ENCODE data around the gene DAB1. TPM values are rescaled to one million over a fixed set of nuclear protein-coding genes. Genes with fewer than 3 reads are reported as not detected.
A peak's percentile ranks its signal among the peaks of the same experiment; 100 is the strongest.

The DAB1 gene
- total and polyA plus RNA-seq, 2 of the 8 experiments (the other 6 are each of a cell fraction or from before 2014, with no cell fraction given), result 4.4 to 11.8 TPM

- Histone ChIP-seq H2BK12ac (ENCODE audit: low read depth, low read length) (no peak overlapping the region), H3K9me3 (ENCODE audit: insufficient read depth in 2 of 2, low read depth in 1 of 2, low read length in 1 of 2) (no peaks in the 10 kb centered on the region), H3K27me3 (replicated peaks in 1 of 4; ENCODE audit: control insufficient read depth in 3 of 4, extremely low read depth in 1 of 4, insufficient read depth in 3 of 4, low read length in 3 of 4) (peaks cover 0 to 2% (median 0%) of the 10 kb centered on the region in 4 experiments; a peak in 1 of 7 replicates), H2BK15ac (ENCODE audit: low read length) (no peak overlapping the region), H4K8ac (ENCODE audit: extremely low read depth, insufficient read depth, low read length) (no peak overlapping the region), H2AFZ (ENCODE audit: low read length) (no peak overlapping the region), H2AK5ac (ENCODE audit: low read depth, low read length) (no peak overlapping the region), H3K18ac (ENCODE audit: extremely low read depth, low read length) (no peak overlapping the region), H3K36me3 (ENCODE audit: control insufficient read depth in 2 of 4, insufficient read depth in 4 of 4, low read length in 3 of 4) (no peaks in the 10 kb centered on the region), H3K14ac (ENCODE audit: insufficient read length) (no peak overlapping the region), H4K20me1 (replicated peaks in 1 of 2; ENCODE audit: control insufficient read depth in 1 of 2, insufficient read depth in 2 of 2, low read length in 2 of 2) (no peaks in the 10 kb centered on the region), H3K23ac (ENCODE audit: insufficient read length) (no peak overlapping the region), H3K4ac (replicated peaks; ENCODE audit: insufficient read length, low read depth, low read length) (no peak overlapping the region), H4K91ac (replicated peaks; ENCODE audit: insufficient read length, low read length) (no peak overlapping the region), H3K56ac (replicated peaks; ENCODE audit: insufficient read length, low read depth, low read length) (no peak overlapping the region), H3K79me1 (ENCODE audit: low read depth, low read length) (no peaks in the 10 kb centered on the region), H2BK120ac (replicated peaks; ENCODE audit: low read depth, low read length) (no peak overlapping the region), H3K9ac (replicated peaks in 1 of 4; ENCODE audit: extremely low read depth in 1 of 4, low read depth in 3 of 4, low read length in 3 of 4) (no peak overlapping the region), H3K4me1 (replicated peaks in 1 of 4; ENCODE audit: control insufficient read depth in 3 of 4, insufficient read depth in 4 of 4, low read length in 3 of 4) (peaks cover 0 to 6% (median 3%) of the 10 kb centered on the region in 4 experiments; a peak in 3 of 7 replicates), H3K79me2 (ENCODE audit: control insufficient read depth in 1 of 2, insufficient read depth in 2 of 2, low read length in 2 of 2) (no peaks in the 10 kb centered on the region), H2BK5ac (ENCODE audit: low read depth, low read length) (no peak overlapping the region), H3K4me3 (ENCODE audit: extremely low read depth in 1 of 4, insufficient read depth in 2 of 4, low read depth in 3 of 4, low read length in 4 of 4) (no peak overlapping the region), H3K27ac (ENCODE audit: low read depth, low read length) (no peak overlapping the region), H3K23me2 (ENCODE audit: low read depth, low read length) (no peaks in the 10 kb centered on the region), H2BK20ac (ENCODE audit: low read length) (no peak overlapping the region), H4K5ac (ENCODE audit: insufficient read length, low read depth, low read length) (no peak overlapping the region), H3K4me2 (ENCODE audit: insufficient read depth in 1 of 2, low read depth in 2 of 2, low read length in 2 of 2) (peak overlapping the region; percentile 4 to 31; a peak in 2 of 4 replicates)
- CTCF ChIA-PET (ENCODE audit: partially characterized antibody), result interaction anchor here (0.7 to 1.2 kb wide), 3 partner anchors 26 to 482 kb away, joined by 3 read pairs; no protein-coding TSS in a partner anchor
- POLR2A ChIA-PET (ENCODE audit: partially characterized antibody), result no interaction called here
- FAIRE-seq, result no peak
- WGBS, 2 experiments (ENCODE audit: extremely low coverage in 1 of 2, insufficient coverage in 1 of 2, insufficient read length in 1 of 2, insufficient replicate concordance in 2 of 2, low coverage in 1 of 2, low lambda C conversion rate in 2 of 2, missing lambda C conversion rate in 1 of 2), result 49% methylated on average over 3 of the region's 3 CpGs; no CpG with 5 or more reads in 1 of the 2 experiments
- peak in 1 of 2 experiments; percentile 34 for DNase-seq (ENCODE audit: low read depth in 1 of 2, low spot score in 2 of 2)
- TF ChIP-seq BCL11A (IDR thresholded peaks at IDR 0.05; ENCODE audit: low read depth in 2 of 2, low read length in 2 of 2) (no peak), SIRT6 (IDR thresholded peaks at IDR 0.05; ENCODE audit: low read length) (no peak), CREB1 (IDR thresholded peaks at IDR 0.05) (no peak), RFX5 (IDR thresholded peaks at IDR 0.05; ENCODE audit: borderline replicate concordance, low read depth, low read length) (no peak), CBX8 (IDR thresholded peaks at IDR 0.05; ENCODE audit: borderline replicate concordance, low read depth, low read length) (no peak), RXRA (IDR thresholded peaks at IDR 0.05; ENCODE audit: insufficient read depth, low read depth, low read length) (no peak), SIN3A (conservative IDR thresholded peaks at IDR 0.05 in 1 of 2, IDR thresholded peaks at IDR 0.05 in 1 of 2; ENCODE audit: low read depth in 1 of 2, low read length in 2 of 2) (no peak), KDM4A (IDR thresholded peaks at IDR 0.05; ENCODE audit: low read depth, low read length, severe bottlenecking) (no peak), GABPA (IDR thresholded peaks at IDR 0.05; ENCODE audit: borderline replicate concordance, insufficient read depth, low read length) (no peak), HDAC2 (IDR thresholded peaks at IDR 0.05; ENCODE audit: borderline replicate concordance in 1 of 2, low read depth in 2 of 2, low read length in 2 of 2) (peak in 1 of 2 experiments; percentile 87; a peak in 1 of 4 replicates), ATF2 (IDR thresholded peaks at IDR 0.05; ENCODE audit: low read length) (no peak), TEAD4 (IDR thresholded peaks at IDR 0.05; ENCODE audit: low read depth, low read length) (peak; percentile 46; the same call in 1 of the 2 replicates)
Observed at GRCh38 chr1:57450981-57451380, 27.1 kb upstream of the DAB1 start.

Data from H1 (cell line).